Stomach (tissue), 19 donors: ENCODE measurements around the gene STAT4. TPM values are rescaled to one million over a fixed set of nuclear protein-coding genes. Genes with fewer than 3 reads are reported as not detected.

Experiments
- DNase-seq, 2 donors: peaks; one replicate each; pipeline versions ENCODE4 v3.0.0 to v3.0.0-alpha.2; 2013 to 2019
- H3K27ac ChIP-seq, 5 donors: fragments of 200-600 bp in 4 of 5; sonication (generic) in 4 of 5; one replicate each; pipeline ENCODE4 v1.5.1; 2013 to 2019; ENCODE audit warnings: mild to moderate bottlenecking in 1 of 5, moderate library complexity in 1 of 5
- H3K27me3 ChIP-seq, 3 donors: fragments of 200-600 bp; sonication (generic); one replicate each; pipeline ENCODE4 v1.5.1; 2017 to 2019; ENCODE audit warnings: mixed run types in 1 of 3
- H3K36me3 ChIP-seq, 4 donors: fragments of 200-600 bp; sonication (generic); 1 replicate in 3 of 4; 2 replicates in 1 of 4; pipeline ENCODE4 v1.5.1; 2016 to 2019
- H3K4me1 ChIP-seq, 4 donors: fragments of 200-600 bp; sonication (generic); one replicate each; pipeline ENCODE4 v1.5.1; 2016 to 2019
- H3K4me3 ChIP-seq, 4 donors: fragments of 200-600 bp; sonication (generic) in 3 of 4; one replicate each; pipeline ENCODE4 v1.5.1; 2016 to 2019; ENCODE audit warnings: mild to moderate bottlenecking in 1 of 4
- H3K9me3 ChIP-seq, 4 donors: fragments of 200-600 bp; sonication (generic); one replicate each; pipeline ENCODE4 v1.5.1; 2016 to 2019
- CTCF ChIP-seq, 7 experiments: fragments of 450-650 bp in 4 of 7; fragments of 200-600 bp in 3 of 7; sonication (generic) in 3 of 7; IDR thresholded peaks; one replicate each; pipeline ENCODE4 v1.5.1; 2016 to 2019; ENCODE audit warnings: antibody characterized with exemption in 7 of 7, control low read depth in 2 of 7, mild to moderate bottlenecking in 1 of 7
- EP300 ChIP-seq: sonication (generic); formaldehyde crosslinking; IDR thresholded peaks from one replicate; pipeline ENCODE4 v1.6.1; 2017; ENCODE audit warnings: antibody characterized with exemption
- POLR2A ChIP-seq, 4 donors: fragments of 450-650 bp; IDR thresholded peaks; one replicate each; pipeline ENCODE4 v1.6.1; 2016; ENCODE audit warnings: antibody characterized with exemption in 4 of 4, control low read depth in 2 of 4, mild to moderate bottlenecking in 1 of 4, moderate library complexity in 1 of 4
- POLR2AphosphoS5 ChIP-seq, 3 donors: sonication (generic); formaldehyde crosslinking; IDR thresholded peaks; one replicate each; pipeline ENCODE4 v1.6.1; 2016; ENCODE audit warnings: antibody characterized with exemption in 3 of 3
- WGBS, 5 donors: extraction: QIAGEN DNeasy Blood & Tissue Kit in 3 of 5; methylation state at CpG; one replicate each; pipeline versions ENCODE4 v1.1.5 to v1.1.7; 2013 to 2018; 5-methylcytosine and 5-hydroxymethylcytosine counted together
- intact Hi-C: fragments of 100-400 bp; cut with DNase I; formaldehyde crosslinking; loops from one replicate; pipeline ENCODE4 v1.15.1; 2023; ENCODE audit warnings: low total_unique reads
- long read RNA-seq, 10 donors: transcript quantifications; one replicate each; lab custom pipeline, GENCODE V29; 2026
- polyA plus RNA-seq, 3 donors: library from polyadenylated mRNA; stranded (reverse); fragments of 200-250 nt; gene quantifications; one replicate each; pipeline ENCODE4 v1.2.3, GENCODE V29; 2013
- total RNA-seq, 5 donors: library from RNA; depleted of rRNA; stranded (reverse); fragments of >200 nt; gene quantifications; one replicate each; pipeline versions ENCODE4 v1.1.0 to v1.2.3, GENCODE V29; 2014 to 2016
- donor health status: healthy with polysubstance abuse.
- donor health status: Bipolar disorder and iron deficiency.
- donor health status: healthy.

Gene STAT4
- total RNA-seq (10 to 100 TPM in 1 of 5 donors, 1 to 10 TPM in 3, under 1 TPM in 1; 0.89 to 21.4 (median 6.6) TPM), polyA plus RNA-seq (1 to 10 TPM in 1 of 3 donors, under 1 TPM in 2; 0.75 to 1.5 (median 0.78) TPM)
- long read RNA-seq, donor 1 = 0 reads
- long read RNA-seq, donor 2 = 0 reads
- long read RNA-seq, donor 3 = 0 reads
- long read RNA-seq, donor 4 = 0 reads
- long read RNA-seq, donor 5 = 0 reads
- long read RNA-seq, donor 6 = 0 reads
- long read RNA-seq, donor 7 = 0 reads
- long read RNA-seq, donor 8 = 0 reads
- long read RNA-seq, donor 9, partial matches to known transcripts = 0 of 1 reads
- long read RNA-seq, donor 9, other reads (novel, unspliced or antisense) = 0 of 1 reads
- long read RNA-seq, donor 10 = 0 reads

GRCh38 chr2:191150600-191151330, at the start of gene STAT4:
TSS of gene STAT4 (minus strand) at chr2:191150994. CDS start at chr2:191148203, 2,791 bp downstream.
- no peaks in the 10 kb centered on the region for H3K36me3 ChIP-seq
- H3K4me1 ChIP-seq = peaks cover 0 to 17% (median 14%) of the 10 kb centered on the region in 4 donors
- H3K27ac ChIP-seq = peak within 1 kb of the TSS; percentile 44 to 79 (median 72)
- intact Hi-C loops = no loop called here
- DNase-seq = peak; percentile 62 to 88
- H3K9me3 ChIP-seq = no peaks in the 10 kb centered on the region
- H3K4me3 ChIP-seq = peak within 1 kb of the TSS; percentile 47 to 63 (median 55)
- TF ChIP-seq POLR2AphosphoS5 (IDR thresholded peaks at IDR 0.05) (peak in 2 of 3 donors; percentile 59), POLR2A (IDR thresholded peaks at IDR 0.05) (no peak)
- no peaks in the 10 kb centered on the region for H3K27me3 ChIP-seq
- WGBS, 5 donors = 0 to 4% (median 2%) methylated on average over 31 to 33 of the region's 33 CpGs

- WGBS, 5 donors = 93 to 96% (median 95%) methylated on average over 6 of the region's 6 CpGs
- no peak overlapping the region for H3K4me3 ChIP-seq
- no peaks in the 10 kb centered on the region for H3K36me3 ChIP-seq
- intact Hi-C loops = no loop called here
- TF ChIP-seq POLR2A (IDR thresholded peaks at IDR 0.05) (no peak), CTCF (IDR thresholded peaks at IDR 0.05) (no peak), EP300 (no peak), POLR2AphosphoS5 (IDR thresholded peaks at IDR 0.05) (no peak)
- H3K4me1 ChIP-seq = no peaks in the 10 kb centered on the region
- no peak overlapping the region for H3K27ac ChIP-seq
- no peaks in the 10 kb centered on the region for H3K27me3 ChIP-seq
- peaks cover 0 to 5% (median 0%) of the 10 kb centered on the region in 4 donors for H3K9me3 ChIP-seq
- DNase-seq = no peak
Observed at GRCh38 chr2:191199929-191200512, 49.2 kb upstream of the STAT4 start.

GRCh38 chr2:191198271-191198670, 47.5 kb upstream of the STAT4 start:
- Histone ChIP-seq H3K4me1 (no peaks in the 10 kb centered on the region), H3K27me3 (no peaks in the 10 kb centered on the region), H3K36me3 (no peaks in the 10 kb centered on the region), H3K4me3 (no peak overlapping the region), H3K27ac (no peak overlapping the region), H3K9me3 (peaks cover 0 to 5% (median 0%) of the 10 kb centered on the region in 4 donors)
- TF ChIP-seq EP300 = no peak
- TF ChIP-seq POLR2A (IDR thresholded peaks at IDR 0.05) = no peak
- no peak for TF ChIP-seq POLR2AphosphoS5 (IDR thresholded peaks at IDR 0.05)
- no peak for TF ChIP-seq CTCF (IDR thresholded peaks at IDR 0.05)
- WGBS, 5 donors = 86 to 96% (median 92%) methylated on average over 4 of the region's 4 CpGs
- intact Hi-C loops = no loop called here
- DNase-seq = no peak

GRCh38 chr2:191197096-191197495, 46.3 kb upstream of the STAT4 start:
- no peak overlapping the region for H3K4me3 ChIP-seq
- WGBS, 5 donors = 86 to 99% (median 96%) methylated on average over 3 of the region's 3 CpGs
- no peaks in the 10 kb centered on the region for H3K36me3 ChIP-seq
- TF ChIP-seq CTCF (IDR thresholded peaks at IDR 0.05) (no peak), POLR2A (IDR thresholded peaks at IDR 0.05) (no peak), POLR2AphosphoS5 (IDR thresholded peaks at IDR 0.05) (no peak), EP300 (no peak)
- H3K27ac ChIP-seq = no peak overlapping the region
- H3K9me3 ChIP-seq = peaks cover 0 to 5% (median 0%) of the 10 kb centered on the region in 4 donors
- no peaks in the 10 kb centered on the region for H3K27me3 ChIP-seq
- H3K4me1 ChIP-seq = no peaks in the 10 kb centered on the region
- intact Hi-C loops = no loop called here
- DNase-seq = peak in 1 of 2 donors; percentile 14
